HepG2 (cell line): ENCODE results near the gene DNAJB11. TPM values are rescaled to one million over a fixed set of nuclear protein-coding genes. Genes with fewer than 3 reads are reported as not detected.

ENCODE experiments used
- ARHGAP35 ChIP-seq: sonication (generic); formaldehyde crosslinking; IDR thresholded peaks from 2 replicates; pipeline ENCODE4 v1.9.0; 2022; ENCODE audit warnings: mild to moderate bottlenecking, inconsistent platforms, moderate library complexity, missing genetic modification reagents, borderline replicate concordance
- DNMT3B ChIP-seq: conservative IDR thresholded peaks from 2 replicates; pipeline ENCODE4 v1.6.1; 2016; ENCODE audit warnings: missing biosample characterization, control low read depth
- KDM4B ChIP-seq: sonication (generic); formaldehyde crosslinking; IDR thresholded peaks from 2 replicates; pipeline ENCODE4 v1.4.0; 2020; ENCODE audit warnings: missing genetic modification reagents
- MED13 ChIP-seq: sonication (generic); formaldehyde crosslinking; IDR thresholded peaks from 2 replicates; pipeline ENCODE4 v1.5.0; 2020; ENCODE audit warnings: missing genetic modification reagents
- NR2F6 ChIP-seq, 2 experiments: IDR thresholded peaks; 2 replicates each; pipeline ENCODE4 v1.6.1; 2016; ENCODE audit warnings: antibody characterized with exemption in 1 of 2, mild to moderate bottlenecking in 1 of 2
- PHF20 ChIP-seq: sonication (generic); formaldehyde crosslinking; IDR thresholded peaks from 2 replicates; pipeline ENCODE4 v1.5.0; 2020; ENCODE audit warnings: mild to moderate bottlenecking, missing genetic modification reagents
- SIX4 ChIP-seq: sonication (generic); formaldehyde crosslinking; IDR thresholded peaks from 2 replicates; pipeline ENCODE4 v1.4.0; 2020; ENCODE audit warnings: missing genetic modification reagents
- ZBTB1 ChIP-seq: sonication (generic); formaldehyde crosslinking; IDR thresholded peaks from 2 replicates; pipeline ENCODE4 v1.4.0; 2020; ENCODE audit warnings: missing genetic modification reagents, borderline replicate concordance
- ZBTB42 ChIP-seq: sonication (generic); formaldehyde crosslinking; IDR thresholded peaks from 2 replicates; pipeline ENCODE4 v1.5.0; 2020; ENCODE audit warnings: mild to moderate bottlenecking, missing genetic modification reagents
- ZNF235 ChIP-seq: sonication (generic); formaldehyde crosslinking; IDR thresholded peaks from 2 replicates; pipeline ENCODE4 v1.8.1; 2023; ENCODE audit warnings: mild to moderate bottlenecking, missing genetic modification reagents, borderline replicate concordance
- ZNF326 ChIP-seq: sonication (generic); formaldehyde crosslinking; IDR thresholded peaks from 2 replicates; pipeline ENCODE4 v1.4.0; 2020; ENCODE audit warnings: missing genetic modification reagents, borderline replicate concordance
- ZNF550 ChIP-seq: sonication (generic); formaldehyde crosslinking; IDR thresholded peaks from 2 replicates; pipeline ENCODE4 v1.4.0; 2020; ENCODE audit warnings: mild to moderate bottlenecking, missing genetic modification reagents, borderline replicate concordance
- ZNF607 ChIP-seq: sonication (generic); formaldehyde crosslinking; IDR thresholded peaks from 2 replicates; pipeline ENCODE4 v1.5.1; 2020; ENCODE audit warnings: missing genetic modification reagents, mild to moderate bottlenecking, borderline replicate concordance
- ZNF850 ChIP-seq: sonication (generic); formaldehyde crosslinking; conservative IDR thresholded peaks from 2 replicates; pipeline ENCODE4 v1.9.0; 2021; ENCODE audit warnings: mild to moderate bottlenecking, missing genetic modification reagents
- polyA plus RNA-seq, 8 experiments: library from polyadenylated mRNA; depleted of rRNA in 3 of 8; stranded (reverse) in 7 of 8; unstranded in 1 of 8; fragments of >200 nt; fragmentation: Illumina TruSeq in 4 of 8; extraction: Trizol in 4 of 8; gene quantifications; 2 replicates each; pipeline versions ENCODE4 v1.2.1 to v1.2.3, GENCODE V29; 2011 to 2016; ENCODE audit warnings: low read depth in 4 of 8, missing spikeins in 1 of 8, mixed read lengths in 1 of 8; ENCODE audit not compliant: insufficient read depth in 1 of 8
- total RNA-seq, 5 experiments: library from RNA; depleted of rRNA; stranded (reverse); fragments of >200 nt; fragmentation: Illumina TruSeq; extraction: Trizol; gene quantifications; 2 replicates each; pipeline ENCODE4 v1.2.3, GENCODE V29; 2016; ENCODE audit warnings: low read depth in 1 of 5
- TF ChIP-seq, protein P1 (sequence below): sonication (generic); formaldehyde crosslinking; conservative IDR thresholded peaks from 2 replicates; pipeline ENCODE4 v1.8.0; 2022; ENCODE audit warnings: mild to moderate bottlenecking, moderate library complexity, missing genetic modification reagents
- TF ChIP-seq, protein P2 (sequence below): sonication (generic); formaldehyde crosslinking; IDR thresholded peaks from 2 replicates; pipeline ENCODE4 v1.5.0; 2020; ENCODE audit warnings: mild to moderate bottlenecking, missing genetic modification reagents
- TF ChIP-seq, protein P3 (sequence below): sonication (generic); formaldehyde crosslinking; IDR thresholded peaks from 2 replicates; pipeline ENCODE4 v1.4.0; 2020; ENCODE audit warnings: mild to moderate bottlenecking, missing genetic modification reagents

Gene DNAJB11
- total and polyA plus RNA-seq, 2 of the 13 experiments (the other 11 are each of a cell fraction or from before 2014, with no cell fraction given): 41.0 to 132 TPM

DNA sequence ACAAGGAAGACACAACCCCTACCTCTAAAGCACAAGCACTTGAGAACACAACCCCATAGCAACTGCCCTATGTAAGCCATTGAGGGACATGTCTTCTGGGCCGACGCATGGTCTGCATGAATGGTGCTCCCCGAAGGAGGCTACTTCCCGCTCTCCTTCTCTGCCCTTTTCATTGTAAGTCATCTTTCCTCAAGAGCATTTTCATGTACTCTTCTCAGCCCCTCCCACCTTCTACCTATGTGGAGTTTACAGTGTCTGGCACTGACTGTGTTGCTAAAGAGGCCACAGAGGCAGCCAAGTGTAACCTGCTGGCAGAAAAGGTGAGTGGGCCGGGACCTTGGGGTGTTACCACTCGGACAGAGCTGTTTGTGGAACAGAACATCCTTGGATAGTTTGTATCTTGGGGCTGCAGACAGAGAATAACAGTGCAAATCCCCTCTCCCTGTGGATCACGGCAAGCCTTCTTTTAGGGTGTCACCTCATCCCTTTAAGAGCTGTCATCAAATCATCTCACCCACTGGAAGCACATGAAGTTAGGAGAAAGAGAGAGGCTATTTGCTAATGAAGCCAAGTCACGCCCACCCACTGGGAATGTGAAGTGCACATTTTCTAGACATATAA lies 47.9 kb downstream of the DNAJB11 start (continued):
- TF ChIP-seq ZBTB42 (CRISPR knock-in tag) (no peak), ZBTB1 (CRISPR knock-in tag) (no peak), ZNF235 (no peak), NR2F6 (IDR thresholded peaks at IDR 0.05) (no peak), NR2F6 (CRISPR knock-in tag; IDR thresholded peaks at IDR 0.05) (no peak), MED13 (no peak), ZNF326 (CRISPR knock-in tag) (no peak), DNMT3B (no peak), KDM4B (CRISPR knock-in tag) (no peak), ZNF550 (CRISPR knock-in tag) (no peak), SIX4 (CRISPR knock-in tag) (no peak), PHF20 (0 out of 2 replicates have a peak, but pooled peaks have one; percentile 27), ARHGAP35 (CRISPR knock-in tag) (no peak), ZNF607 (CRISPR knock-in tag) (peak; percentile 52; the same call in 1 of the 2 replicates), ZNF850 (CRISPR knock-in tag) (no peak)
- TF ChIP-seq, protein P1, sequence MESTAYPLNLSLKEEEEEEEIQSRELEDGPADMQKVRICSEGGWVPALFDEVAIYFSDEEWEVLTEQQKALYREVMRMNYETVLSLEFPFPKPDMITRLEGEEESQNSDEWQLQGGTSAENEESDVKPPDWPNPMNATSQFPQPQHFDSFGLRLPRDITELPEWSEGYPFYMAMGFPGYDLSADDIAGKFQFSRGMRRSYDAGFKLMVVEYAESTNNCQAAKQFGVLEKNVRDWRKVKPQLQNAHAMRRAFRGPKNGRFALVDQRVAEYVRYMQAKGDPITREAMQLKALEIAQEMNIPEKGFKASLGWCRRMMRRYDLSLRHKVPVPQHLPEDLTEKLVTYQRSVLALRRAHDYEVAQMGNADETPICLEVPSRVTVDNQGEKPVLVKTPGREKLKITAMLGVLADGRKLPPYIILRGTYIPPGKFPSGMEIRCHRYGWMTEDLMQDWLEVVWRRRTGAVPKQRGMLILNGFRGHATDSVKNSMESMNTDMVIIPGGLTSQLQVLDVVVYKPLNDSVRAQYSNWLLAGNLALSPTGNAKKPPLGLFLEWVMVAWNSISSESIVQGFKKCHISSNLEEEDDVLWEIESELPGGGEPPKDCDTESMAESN (CRISPR knock-in tag): no peak
- TF ChIP-seq, protein P2, sequence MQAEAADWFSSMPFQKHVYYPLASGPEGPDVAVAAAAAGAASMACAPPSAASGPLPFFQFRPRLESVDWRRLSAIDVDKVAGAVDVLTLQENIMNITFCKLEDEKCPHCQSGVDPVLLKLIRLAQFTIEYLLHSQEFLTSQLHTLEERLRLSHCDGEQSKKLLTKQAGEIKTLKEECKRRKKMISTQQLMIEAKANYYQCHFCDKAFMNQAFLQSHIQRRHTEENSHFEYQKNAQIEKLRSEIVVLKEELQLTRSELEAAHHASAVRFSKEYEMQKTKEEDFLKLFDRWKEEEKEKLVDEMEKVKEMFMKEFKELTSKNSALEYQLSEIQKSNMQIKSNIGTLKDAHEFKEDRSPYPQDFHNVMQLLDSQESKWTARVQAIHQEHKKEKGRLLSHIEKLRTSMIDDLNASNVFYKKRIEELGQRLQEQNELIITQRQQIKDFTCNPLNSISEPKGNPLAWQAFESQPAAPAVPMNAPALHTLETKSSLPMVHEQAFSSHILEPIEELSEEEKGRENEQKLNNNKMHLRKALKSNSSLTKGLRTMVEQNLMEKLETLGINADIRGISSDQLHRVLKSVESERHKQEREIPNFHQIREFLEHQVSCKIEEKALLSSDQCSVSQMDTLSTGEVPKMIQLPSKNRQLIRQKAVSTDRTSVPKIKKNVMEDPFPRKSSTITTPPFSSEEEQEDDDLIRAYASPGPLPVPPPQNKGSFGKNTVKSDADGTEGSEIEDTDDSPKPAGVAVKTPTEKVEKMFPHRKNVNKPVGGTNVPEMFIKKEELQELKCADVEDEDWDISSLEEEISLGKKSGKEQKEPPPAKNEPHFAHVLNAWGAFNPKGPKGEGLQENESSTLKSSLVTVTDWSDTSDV (CRISPR knock-in tag): peak; percentile 71; the same call in 1 of the 2 replicates
- TF ChIP-seq, protein P3, sequence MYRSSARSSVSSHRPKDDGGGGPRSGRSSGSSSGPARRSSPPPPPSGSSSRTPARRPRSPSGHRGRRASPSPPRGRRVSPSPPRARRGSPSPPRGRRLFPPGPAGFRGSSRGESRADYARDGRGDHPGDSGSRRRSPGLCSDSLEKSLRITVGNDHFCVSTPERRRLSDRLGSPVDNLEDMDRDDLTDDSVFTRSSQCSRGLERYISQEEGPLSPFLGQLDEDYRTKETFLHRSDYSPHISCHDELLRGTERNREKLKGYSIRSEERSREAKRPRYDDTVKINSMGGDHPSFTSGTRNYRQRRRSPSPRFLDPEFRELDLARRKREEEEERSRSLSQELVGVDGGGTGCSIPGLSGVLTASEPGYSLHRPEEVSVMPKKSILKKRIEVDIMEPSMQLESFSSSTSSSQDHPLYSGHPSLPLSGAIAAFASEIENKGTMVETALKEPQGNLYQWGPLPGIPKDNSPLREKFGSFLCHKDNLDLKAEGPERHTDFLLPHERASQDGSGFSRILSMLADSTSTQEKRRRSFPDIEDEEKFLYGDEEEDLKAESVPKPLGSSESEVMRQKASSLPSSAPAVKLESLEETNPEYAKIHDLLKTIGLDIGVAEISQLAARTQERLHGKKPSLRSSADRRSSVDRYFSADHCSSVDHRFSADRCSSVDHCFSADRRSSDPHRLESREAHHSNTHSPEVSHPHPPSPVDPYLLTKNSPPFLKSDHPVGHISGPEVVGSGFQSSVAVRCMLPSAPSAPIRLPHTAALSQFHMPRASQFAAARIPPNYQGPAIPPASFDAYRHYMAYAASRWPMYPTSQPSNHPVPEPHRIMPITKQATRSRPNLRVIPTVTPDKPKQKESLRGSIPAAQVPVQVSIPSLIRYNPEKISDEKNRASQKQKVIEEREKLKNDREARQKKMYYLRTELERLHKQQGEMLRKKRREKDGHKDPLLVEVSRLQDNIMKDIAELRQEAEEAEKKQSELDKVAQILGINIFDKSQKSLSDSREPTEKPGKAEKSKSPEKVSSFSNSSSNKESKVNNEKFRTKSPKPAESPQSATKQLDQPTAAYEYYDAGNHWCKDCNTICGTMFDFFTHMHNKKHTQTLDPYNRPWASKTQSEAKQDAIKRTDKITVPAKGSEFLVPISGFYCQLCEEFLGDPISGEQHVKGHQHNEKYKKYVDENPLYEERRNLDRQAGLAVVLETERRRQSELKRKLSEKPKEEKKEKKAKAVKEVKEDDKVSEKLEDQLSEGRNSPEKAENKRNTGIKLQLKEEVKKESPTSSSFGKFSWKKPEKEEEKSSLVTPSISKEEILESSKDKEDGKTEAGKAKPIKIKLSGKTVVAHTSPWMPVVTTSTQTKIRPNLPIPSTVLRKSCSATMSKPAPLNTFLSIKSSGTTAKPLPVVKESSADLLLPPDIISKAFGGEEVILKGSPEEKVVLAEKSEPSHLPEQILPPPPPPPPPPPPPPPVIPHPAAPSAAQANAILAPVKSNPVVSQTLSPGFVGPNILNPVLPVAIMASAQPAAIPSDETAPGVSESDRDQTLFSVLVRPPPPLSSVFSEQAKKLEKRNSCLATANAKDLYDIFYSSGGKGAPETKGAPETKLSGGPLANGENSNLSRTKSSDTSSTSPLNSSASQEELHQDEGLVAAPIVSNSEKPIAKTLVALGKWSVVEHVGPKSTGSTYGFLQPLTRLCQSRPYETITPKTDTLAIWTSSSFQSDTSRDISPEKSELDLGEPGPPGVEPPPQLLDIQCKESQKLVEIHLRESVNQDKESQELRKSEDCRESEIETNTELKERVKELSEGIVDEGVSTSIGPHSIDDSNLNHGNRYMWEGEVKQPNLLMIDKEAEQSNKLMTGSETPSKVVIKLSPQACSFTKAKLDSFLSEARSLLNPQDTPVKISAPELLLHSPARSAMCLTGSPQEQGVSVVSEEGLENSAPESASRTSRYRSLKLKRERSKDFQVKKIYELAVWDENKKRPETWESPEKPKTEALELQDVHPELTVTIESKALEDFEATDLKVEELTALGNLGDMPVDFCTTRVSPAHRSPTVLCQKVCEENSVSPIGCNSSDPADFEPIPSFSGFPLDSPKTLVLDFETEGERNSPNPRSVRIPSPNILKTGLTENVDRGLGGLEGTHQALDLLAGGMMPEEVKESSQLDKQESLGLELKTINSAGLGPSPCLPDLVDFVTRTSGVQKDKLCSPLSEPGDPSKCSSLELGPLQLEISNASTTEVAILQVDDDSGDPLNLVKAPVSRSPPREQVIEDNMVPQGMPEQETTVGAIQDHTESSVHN (CRISPR knock-in tag): no peak
